PC-9 (cell line): ENCODE measurements around the gene TOMM70. TPM values are rescaled to one million over a fixed set of nuclear protein-coding genes. Genes with fewer than 3 reads are reported as not detected.

Source experiments
- BruUV-seq: library from RNA; stranded (reverse); fragments of 400-500 nt; replicated peaks from 2 replicates; lab custom pipeline; 2021; lab: Mats Ljungman, UMichigan
- CTCF ChIA-PET: fragments of 300-600 bp; sonication (Branson Sonifier 250); formaldehyde crosslinking; loops from one replicate; lab custom pipeline; 2022; ENCODE audit warnings: antibody characterized with exemption; lab: Charles Lee
- POLR2A ChIA-PET: fragments of 300-600 bp; sonication (Branson Sonifier 250); formaldehyde crosslinking; loops from one replicate; lab custom pipeline; 2022; ENCODE audit warnings: antibody characterized with exemption; ENCODE audit not compliant: unreplicated experiment; lab: Charles Lee
- DNase-seq, 2 experiments: peaks; one replicate each; pipeline versions ENCODE4 v3.0.0 to v3.0.0-alpha.2; 2015 to 2022; ENCODE audit warnings: mixed read lengths in 1 of 2
- H2AFZ ChIP-seq: fragments of 200-600 bp; sonication (generic); 2 replicates; pipeline ENCODE4 v1.8.1; 2017; ENCODE audit warnings: antibody characterized with exemption
- H3F3A ChIP-seq: fragments of 200-600 bp; sonication (generic); 2 replicates; pipeline ENCODE4 v1.8.1; 2017; ENCODE audit warnings: antibody characterized with exemption, mild to moderate bottlenecking, low read depth; ENCODE audit not compliant: insufficient read depth
- H3K27ac ChIP-seq: fragments of 200-600 bp; sonication (generic); 2 replicates; pipeline ENCODE4 v1.6.1; 2016; ENCODE audit warnings: mixed run types
- H3K27me3 ChIP-seq: fragments of 200-600 bp; sonication (generic); 2 replicates; pipeline ENCODE4 v1.6.1; 2016; ENCODE audit warnings: low read depth, mixed run types; ENCODE audit not compliant: insufficient read depth
- H3K36me3 ChIP-seq: fragments of 200-600 bp; sonication (generic); 2 replicates; pipeline ENCODE4 v1.6.1; 2016; ENCODE audit warnings: low read depth, mixed run types
- H3K4me1 ChIP-seq: fragments of 200-600 bp; sonication (generic); replicated peaks from 2 replicates; pipeline ENCODE4 v1.6.1; 2016; ENCODE audit warnings: mixed run types; ENCODE audit not compliant: insufficient read depth
- H3K4me2 ChIP-seq: fragments of 200-600 bp; sonication (generic); 2 replicates; pipeline ENCODE4 v1.6.1; 2017; ENCODE audit warnings: mixed run types
- H3K4me3 ChIP-seq: fragments of 200-600 bp; sonication (generic); 2 replicates; pipeline ENCODE4 v1.6.1; 2016; ENCODE audit warnings: mixed run types
- H3K79me2 ChIP-seq: fragments of 200-600 bp; sonication (generic); 2 replicates; pipeline ENCODE4 v1.6.1; 2017; ENCODE audit warnings: low read depth, mixed run types
- H3K9me2 ChIP-seq: fragments of 200-600 bp; sonication (generic); 2 replicates; pipeline ENCODE4 v1.8.1; 2017; ENCODE audit warnings: mild to moderate bottlenecking; ENCODE audit not compliant: insufficient read depth
- H3K9me3 ChIP-seq: fragments of 200-600 bp; sonication (generic); 2 replicates; pipeline ENCODE4 v1.8.1; 2016; ENCODE audit warnings: low read depth; ENCODE audit not compliant: insufficient read depth
- H4K20me1 ChIP-seq: fragments of 200-600 bp; sonication (generic); 2 replicates; pipeline ENCODE4 v1.8.1; 2017; ENCODE audit not compliant: insufficient read depth
- EZH2 ChIP-seq: fragments of 200-600 bp; sonication (generic); IDR thresholded peaks from 2 replicates; pipeline ENCODE4 v1.8.0; 2017; ENCODE audit warnings: antibody characterized with exemption, low read depth
- intact Hi-C: fragments of 100-400 bp; cut with micrococcal nuclease; formaldehyde crosslinking; loops from one replicate; pipeline ENCODE4 v1.10.0; 2022; ENCODE audit not compliant: unreplicated experiment
- total RNA-seq: library from RNA; stranded (reverse); gene quantifications from 2 replicates; pipeline ENCODE4 v1.2.3, GENCODE V29; 2021
- TF ChIP-seq, protein P1 (sequence below): fragments of 200-600 bp; sonication (generic); conservative IDR thresholded peaks from 2 replicates; pipeline ENCODE4 v1.6.1; 2017; ENCODE audit warnings: mixed run types, antibody characterized with exemption, mild to moderate bottlenecking, moderate library complexity

TOMM70 gene
- total RNA-seq, 1 experiment from 2014 or later, result 65.2 TPM

DNA sequence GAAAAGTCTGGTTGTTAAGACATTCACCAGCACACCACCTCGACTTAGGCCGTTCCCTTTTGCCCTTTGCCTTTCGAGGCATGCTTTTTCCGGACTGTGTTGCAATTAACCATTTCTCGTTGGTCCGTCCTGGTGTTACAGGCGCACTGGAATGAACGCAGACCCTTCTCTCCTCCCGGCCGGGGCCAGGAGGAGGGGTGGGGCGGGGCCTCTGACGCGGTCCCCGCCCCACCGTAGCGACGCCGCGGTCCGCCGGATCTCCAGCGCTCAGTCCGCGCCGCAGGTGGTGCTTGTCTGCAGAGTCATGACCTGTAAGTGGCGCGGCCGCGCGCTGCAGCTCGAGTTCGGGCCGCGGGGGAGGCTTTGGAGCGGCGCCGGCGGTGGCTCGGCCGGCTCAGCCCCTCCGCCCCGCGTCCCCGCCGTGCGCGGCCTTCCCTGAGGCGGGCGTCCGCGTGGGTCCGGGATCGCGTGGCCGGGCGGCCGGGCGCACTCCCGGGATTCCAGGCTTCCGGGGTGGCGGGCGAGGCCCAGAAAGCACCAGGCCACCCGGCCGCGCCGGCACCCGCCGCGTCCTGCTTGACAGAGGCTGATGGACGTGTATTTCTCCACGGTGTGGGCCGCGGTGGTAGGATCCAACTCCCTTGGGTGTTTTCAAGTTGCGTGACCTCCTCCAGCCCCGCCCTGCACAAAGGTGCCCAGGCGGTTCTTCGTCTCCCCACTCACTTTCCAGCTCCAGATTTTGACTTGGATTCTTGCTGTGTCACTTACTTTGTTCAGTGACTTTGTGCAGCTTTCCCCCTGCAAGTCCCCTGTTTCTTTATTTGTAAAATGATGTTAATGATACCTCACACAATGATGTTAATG, 66.2 kb downstream of the TOMM70 start, which contains the start of gene NIT2:
TSS of gene NIT2 (plus strand) at position 270 of the 864 bp plus-strand sequence. CDS start at position 305, 35 bp downstream.
- Histone ChIP-seq H3K27me3 (no peaks in the 10 kb centered on the region), H3K4me1 (peaks cover 12% of the 10 kb centered on the region; the same call in 1 of the 2 replicates), H3K27ac (peak within 1 kb of the TSS; percentile 36), H3K9me2 (no peaks in the 10 kb centered on the region), H3K4me3 (peak within 1 kb of the TSS; percentile 68), H3F3A (no peaks in the 10 kb centered on the region), H3K9me3 (no peaks in the 10 kb centered on the region), H3K79me2 (peaks cover 13% of the 10 kb centered on the region), H2AFZ (peak within 1 kb of the TSS; percentile 94), H3K4me2 (peak within 1 kb of the TSS; percentile 78), H3K36me3 (peaks cover 12% of the 10 kb centered on the region; the same call in 1 of the 2 replicates), H4K20me1 (no peaks in the 10 kb centered on the region)
- BruUV-seq, result no TSS peak
- peak; percentile 81 to 87 for DNase-seq
- TF ChIP-seq, protein P1, sequence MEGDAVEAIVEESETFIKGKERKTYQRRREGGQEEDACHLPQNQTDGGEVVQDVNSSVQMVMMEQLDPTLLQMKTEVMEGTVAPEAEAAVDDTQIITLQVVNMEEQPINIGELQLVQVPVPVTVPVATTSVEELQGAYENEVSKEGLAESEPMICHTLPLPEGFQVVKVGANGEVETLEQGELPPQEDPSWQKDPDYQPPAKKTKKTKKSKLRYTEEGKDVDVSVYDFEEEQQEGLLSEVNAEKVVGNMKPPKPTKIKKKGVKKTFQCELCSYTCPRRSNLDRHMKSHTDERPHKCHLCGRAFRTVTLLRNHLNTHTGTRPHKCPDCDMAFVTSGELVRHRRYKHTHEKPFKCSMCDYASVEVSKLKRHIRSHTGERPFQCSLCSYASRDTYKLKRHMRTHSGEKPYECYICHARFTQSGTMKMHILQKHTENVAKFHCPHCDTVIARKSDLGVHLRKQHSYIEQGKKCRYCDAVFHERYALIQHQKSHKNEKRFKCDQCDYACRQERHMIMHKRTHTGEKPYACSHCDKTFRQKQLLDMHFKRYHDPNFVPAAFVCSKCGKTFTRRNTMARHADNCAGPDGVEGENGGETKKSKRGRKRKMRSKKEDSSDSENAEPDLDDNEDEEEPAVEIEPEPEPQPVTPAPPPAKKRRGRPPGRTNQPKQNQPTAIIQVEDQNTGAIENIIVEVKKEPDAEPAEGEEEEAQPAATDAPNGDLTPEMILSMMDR, result no peak
- no peak for TF ChIP-seq EZH2
- POLR2A ChIA-PET, result interaction anchor here (0.6 to 1.0 kb wide), 5 partner anchors 8 to 396 kb away, joined by 3 to 8 read pairs (median 5); no protein-coding TSS in a partner anchor
- CTCF ChIA-PET, result interaction anchor here (0.6 to 0.7 kb wide), 3 partner anchors 18 to 978 kb away, joined by 3 to 4 read pairs (median 4); no protein-coding TSS in a partner anchor
- intact Hi-C loops, result loop anchor here (2.0 kb wide), 1 partner anchor 66 kb away; the partner anchor contains the start of genes LNP1 and TOMM70

- intact Hi-C loops, result loop anchor here (2.0 kb wide), 1 partner anchor 67 kb away; the partner anchor contains the start of genes LNP1 and TOMM70
- Histone ChIP-seq H3K9me2 (no peaks in the 10 kb centered on the region), H3K4me3 (peak overlapping the region; percentile 68), H2AFZ (peak overlapping the region; percentile 94), H3K27me3 (no peaks in the 10 kb centered on the region), H3F3A (no peaks in the 10 kb centered on the region), H3K4me2 (peak overlapping the region; percentile 78), H3K36me3 (0 out of 2 replicates have a peak, but pooled peaks cover 5% of the 10 kb centered on the region), H4K20me1 (no peaks in the 10 kb centered on the region), H3K79me2 (peaks cover 13% of the 10 kb centered on the region), H3K9me3 (no peaks in the 10 kb centered on the region), H3K4me1 (peaks cover 12% of the 10 kb centered on the region; the same call in 1 of the 2 replicates), H3K27ac (peak overlapping the region; percentile 36)
- POLR2A ChIA-PET, result interaction anchor here (0.6 to 1.0 kb wide), 4 partner anchors 10 to 55 kb away, joined by 3 to 15 read pairs (median 6); no protein-coding TSS in a partner anchor
- BruUV-seq, result TSS peak; percentile 72
- CTCF ChIA-PET, result interaction anchor here (0.6 to 0.7 kb wide), 2 partner anchors 17 to 979 kb away, joined by 4 read pairs; no protein-coding TSS in a partner anchor
- DNase-seq, result no peak
- TF ChIP-seq EZH2, result no peak
- TF ChIP-seq, protein P1, result no peak
Observed at GRCh38 chr3:100333970-100334487, 66.9 kb downstream of the TOMM70 start.

- TF ChIP-seq, protein P1, result no peak
- TF ChIP-seq EZH2, result no peak
- intact Hi-C loops, result no loop called here
- ChIA-PET POLR2A (interaction anchor here (0.7 to 0.9 kb wide), 2 partner anchors 27 to 35 kb away, joined by 3 to 15 read pairs; no protein-coding TSS in a partner anchor), CTCF (no interaction called here)
- H3K4me1 ChIP-seq, result peaks cover 12% of the 10 kb centered on the region; the same call in 1 of the 2 replicates
- no peaks in the 10 kb centered on the region for H4K20me1 ChIP-seq
- H3K9me2 ChIP-seq, result no peaks in the 10 kb centered on the region
- H3K4me3 ChIP-seq, result no peak overlapping the region
- no peak for DNase-seq
- no peak overlapping the region for H2AFZ ChIP-seq
- no peak overlapping the region for H3K27ac ChIP-seq
- no TSS peak for BruUV-seq
- H3K79me2 ChIP-seq, result peaks cover 13% of the 10 kb centered on the region
- no peaks in the 10 kb centered on the region for H3F3A ChIP-seq
- no peaks in the 10 kb centered on the region for H3K27me3 ChIP-seq
- H3K36me3 ChIP-seq, result no peaks in the 10 kb centered on the region
- no peak overlapping the region for H3K4me2 ChIP-seq
- H3K9me3 ChIP-seq, result no peaks in the 10 kb centered on the region
Observed at GRCh38 chr3:100333051-100333450, 67.8 kb downstream of the TOMM70 start.
